ENCODE data around the gene C20orf173. TPM values are rescaled to one million over a fixed set of nuclear protein-coding genes. Genes with fewer than 3 reads are reported as not detected.
"Not testable (repeated sequence)": the region's sequence is repeated elsewhere in the genome, so short reads cannot be mapped to it uniquely, and the experiment has no call there.

Gene C20orf173
- total RNA-seq, 1 experiment from 2014 or later, result not detected

GRCh38 chr20:35551503-35551902 is 22.1 kb upstream of the C20orf173 start:
- ChIA-PET CTCF (interaction anchor here (0.6 kb wide), 1 partner anchor 65 kb away, joined by 6 read pairs; no protein-coding TSS in a partner anchor), POLR2A (ENCODE audit: unreplicated experiment) (interaction anchor here (0.6 kb wide), 1 partner anchor 383 kb away, joined by 8 read pairs; no protein-coding TSS in a partner anchor)
- Histone ChIP-seq H3K4me1 (replicated peaks; ENCODE audit: insufficient read depth) (no peaks in the 10 kb centered on the region), H4K20me1 (ENCODE audit: insufficient read depth) (peaks cover 1% of the 10 kb centered on the region; the same call in 1 of the 2 replicates), H2AFZ (no peak overlapping the region), H3K36me3 (ENCODE audit: low read depth) (peaks cover 10% of the 10 kb centered on the region), H3F3A (ENCODE audit: insufficient read depth, low read depth) (peaks cover 8% of the 10 kb centered on the region; the same call in 1 of the 2 replicates), H3K79me2 (ENCODE audit: low read depth) (no peaks in the 10 kb centered on the region), H3K27ac (no peak overlapping the region), H3K27me3 (ENCODE audit: insufficient read depth, low read depth) (no peaks in the 10 kb centered on the region), H3K4me3 (no peak overlapping the region), H3K4me2 (no peak overlapping the region), H3K9me2 (ENCODE audit: insufficient read depth) (no peaks in the 10 kb centered on the region), H3K9me3 (ENCODE audit: insufficient read depth, low read depth) (no peaks in the 10 kb centered on the region)
- no TSS peak for BruUV-seq (replicated peaks)
- intact Hi-C loops (cut with micrococcal nuclease; ENCODE audit: unreplicated experiment), result no loop called here
- DNase-seq, result no peak
- TF ChIP-seq CTCF (conservative IDR thresholded peaks at IDR 0.05) (no peak), EZH2 (IDR thresholded peaks at IDR 0.05; ENCODE audit: low read depth) (no peak)

- Histone ChIP-seq H3K9me2 (ENCODE audit: insufficient read depth) (no peaks in the 10 kb centered on the region), H3K4me1 (replicated peaks; ENCODE audit: insufficient read depth) (peaks cover 7% of the 10 kb centered on the region), H3K36me3 (ENCODE audit: low read depth) (peaks cover 20% of the 10 kb centered on the region), H4K20me1 (ENCODE audit: insufficient read depth) (0 out of 2 replicates have a peak, but pooled peaks cover 3% of the 10 kb centered on the region), H3K4me2 (no peak overlapping the region), H2AFZ (no peak overlapping the region), H3K27me3 (ENCODE audit: insufficient read depth, low read depth) (no peaks in the 10 kb centered on the region), H3K79me2 (ENCODE audit: low read depth) (peaks cover 14% of the 10 kb centered on the region), H3F3A (ENCODE audit: insufficient read depth, low read depth) (peaks cover 16% of the 10 kb centered on the region; the same call in 1 of the 2 replicates), H3K9me3 (ENCODE audit: insufficient read depth, low read depth) (no peaks in the 10 kb centered on the region), H3K4me3 (no peak overlapping the region), H3K27ac (no peak overlapping the region)
- intact Hi-C loops (cut with micrococcal nuclease; ENCODE audit: unreplicated experiment), result no loop called here
- DNase-seq, result no peak
- TF ChIP-seq CTCF (conservative IDR thresholded peaks at IDR 0.05), result no peak
- TF ChIP-seq EZH2 (IDR thresholded peaks at IDR 0.05; ENCODE audit: low read depth), result no peak
- CTCF ChIA-PET, result no interaction called here
- POLR2A ChIA-PET (ENCODE audit: unreplicated experiment), result no interaction called here
- no TSS peak for BruUV-seq (replicated peaks)
These were observed 17.9 kb upstream of the C20orf173 start for GRCh38 chr20:35547329-35547728.

- Histone ChIP-seq H2AFZ (no peak overlapping the region), H3K27me3 (ENCODE audit: insufficient read depth, low read depth) (no peaks in the 10 kb centered on the region), H3F3A (ENCODE audit: insufficient read depth, low read depth) (peaks cover 16% of the 10 kb centered on the region; the same call in 1 of the 2 replicates), H3K27ac (no peak overlapping the region), H3K4me1 (replicated peaks; ENCODE audit: insufficient read depth) (peaks cover 7% of the 10 kb centered on the region), H4K20me1 (ENCODE audit: insufficient read depth) (0 out of 2 replicates have a peak, but pooled peaks cover 3% of the 10 kb centered on the region), H3K9me3 (ENCODE audit: insufficient read depth, low read depth) (no peaks in the 10 kb centered on the region), H3K4me3 (no peak overlapping the region), H3K9me2 (ENCODE audit: insufficient read depth) (no peaks in the 10 kb centered on the region), H3K36me3 (ENCODE audit: low read depth) (peaks cover 20% of the 10 kb centered on the region), H3K79me2 (ENCODE audit: low read depth) (peaks cover 17% of the 10 kb centered on the region), H3K4me2 (no peak overlapping the region)
- CTCF ChIA-PET, result interaction anchor here (0.6 kb wide), 1 partner anchor 60 kb away, joined by 4 read pairs; no protein-coding TSS in a partner anchor
- intact Hi-C loops (cut with micrococcal nuclease; ENCODE audit: unreplicated experiment), result no loop called here
- POLR2A ChIA-PET (ENCODE audit: unreplicated experiment), result interaction anchor here (0.5 to 0.6 kb wide), 3 partner anchors 25 to 456 kb away, joined by 3 to 4 read pairs (median 4); no protein-coding TSS in a partner anchor
- BruUV-seq (replicated peaks), result no TSS peak
- no peak for TF ChIP-seq CTCF (conservative IDR thresholded peaks at IDR 0.05)
- TF ChIP-seq EZH2 (IDR thresholded peaks at IDR 0.05; ENCODE audit: low read depth), result no peak
- DNase-seq, result no peak
These were observed 16.7 kb upstream of the C20orf173 start for GRCh38 chr20:35546127-35546526.

- POLR2A ChIA-PET (ENCODE audit: unreplicated experiment); H3K27me3 ChIP-seq (ENCODE audit: insufficient read depth, low read depth); H4K20me1 ChIP-seq (ENCODE audit: insufficient read depth); H3K4me3 ChIP-seq; H2AFZ ChIP-seq; H3K4me1 ChIP-seq (replicated peaks; ENCODE audit: insufficient read depth); H3K4me2 ChIP-seq; intact Hi-C loops (cut with micrococcal nuclease; ENCODE audit: unreplicated experiment); H3K9me3 ChIP-seq (ENCODE audit: insufficient read depth, low read depth); H3K27ac ChIP-seq; H3K9me2 ChIP-seq (ENCODE audit: insufficient read depth); DNase-seq; BruUV-seq (replicated peaks): not testable (repeated sequence)
- H3F3A ChIP-seq (ENCODE audit: insufficient read depth, low read depth), result peaks cover 19% of the 10 kb centered on the region; the same call in 1 of the 2 replicates
- H3K79me2 ChIP-seq (ENCODE audit: low read depth), result peaks cover 17% of the 10 kb centered on the region
- CTCF ChIA-PET, result interaction anchor here (0.7 kb wide), 2 partner anchors 34 to 599 kb away, joined by 6 to 16 read pairs; no protein-coding TSS in a partner anchor
- peaks cover 20% of the 10 kb centered on the region for H3K36me3 ChIP-seq (ENCODE audit: low read depth)
These were observed 15.5 kb upstream of the C20orf173 start for GRCh38 chr20:35544941-35545340.
